Activated CD8-positive, alpha-beta memory T cell treated with anti-CD3 and anti-CD28 coated beads, Interleukin-2, amount 50 U/mL, for 24 hours (primary cell): ENCODE data around the gene SLC6A6.
A peak's percentile ranks its signal among the peaks of the same experiment; 100 is the strongest.

ENCODE experiments used
- DNase-seq: peaks from one replicate; pipeline ENCODE4 v3.0.0-alpha.2; 2020; ENCODE audit errors: extremely low read depth

SLC6A6 gene

DNA sequence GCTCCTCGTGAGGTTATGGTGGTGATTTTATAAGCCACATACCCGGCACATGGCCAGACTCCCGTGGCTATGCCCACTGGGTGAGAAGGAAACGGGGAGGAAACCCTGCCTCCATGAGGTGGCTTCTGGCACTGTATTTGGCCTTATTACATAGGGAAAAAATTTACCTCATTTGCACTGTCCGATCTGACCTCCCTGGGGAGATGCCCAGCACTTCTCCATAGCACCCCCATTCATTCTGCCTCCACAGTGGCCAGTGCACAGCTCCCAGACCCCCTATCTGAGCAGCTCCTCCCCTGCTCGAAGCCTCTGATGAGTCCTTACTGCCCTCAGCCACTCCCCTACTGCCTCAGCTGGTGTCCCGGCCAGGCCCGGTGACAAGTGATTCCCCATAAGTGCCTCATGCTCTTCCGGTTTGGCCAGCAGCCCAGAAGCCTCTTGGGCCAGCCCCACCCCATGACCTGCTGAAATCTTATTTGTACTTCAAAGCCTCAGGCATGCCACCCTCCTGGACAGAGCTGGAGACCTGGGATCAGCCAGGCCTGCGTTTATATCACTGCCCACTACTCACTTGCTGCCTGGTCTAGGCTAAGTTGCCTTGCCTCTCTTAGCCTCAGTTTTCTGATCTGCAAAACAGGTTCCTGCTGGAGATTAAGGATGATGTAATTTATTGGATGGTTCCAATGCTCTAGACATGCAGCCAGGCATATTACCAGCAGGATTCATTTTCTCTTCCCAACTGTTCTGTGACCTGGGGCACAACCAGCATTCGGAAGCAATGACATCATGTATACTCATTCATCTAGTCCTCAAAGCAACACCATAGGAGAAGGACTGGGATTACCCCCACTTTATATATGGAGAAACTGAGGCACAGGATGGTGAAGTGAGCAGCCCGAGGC, 30.6 kb upstream of the SLC6A6 start:
- DNase-seq = no peak

DNA sequence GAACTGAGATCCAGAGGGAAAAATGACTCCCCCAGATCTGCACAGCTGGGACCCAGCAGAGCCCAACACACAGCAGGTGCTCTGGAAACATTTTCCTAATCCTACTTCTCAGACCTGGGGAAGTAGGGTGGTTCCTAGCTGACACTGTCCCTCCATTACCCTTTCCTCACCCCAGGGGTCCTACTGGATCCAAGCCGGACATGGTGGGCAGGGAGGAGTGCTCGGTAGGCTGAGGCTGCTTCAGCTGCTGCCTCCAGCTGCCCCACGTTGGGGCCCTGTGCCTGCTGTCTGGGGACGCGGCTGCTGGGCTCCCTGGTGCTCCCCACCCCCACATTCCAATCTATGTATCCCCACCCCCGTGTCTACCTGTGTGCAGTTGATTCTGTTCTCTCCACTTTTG, 29.8 kb upstream of the SLC6A6 start:
- no peak for DNase-seq

DNA sequence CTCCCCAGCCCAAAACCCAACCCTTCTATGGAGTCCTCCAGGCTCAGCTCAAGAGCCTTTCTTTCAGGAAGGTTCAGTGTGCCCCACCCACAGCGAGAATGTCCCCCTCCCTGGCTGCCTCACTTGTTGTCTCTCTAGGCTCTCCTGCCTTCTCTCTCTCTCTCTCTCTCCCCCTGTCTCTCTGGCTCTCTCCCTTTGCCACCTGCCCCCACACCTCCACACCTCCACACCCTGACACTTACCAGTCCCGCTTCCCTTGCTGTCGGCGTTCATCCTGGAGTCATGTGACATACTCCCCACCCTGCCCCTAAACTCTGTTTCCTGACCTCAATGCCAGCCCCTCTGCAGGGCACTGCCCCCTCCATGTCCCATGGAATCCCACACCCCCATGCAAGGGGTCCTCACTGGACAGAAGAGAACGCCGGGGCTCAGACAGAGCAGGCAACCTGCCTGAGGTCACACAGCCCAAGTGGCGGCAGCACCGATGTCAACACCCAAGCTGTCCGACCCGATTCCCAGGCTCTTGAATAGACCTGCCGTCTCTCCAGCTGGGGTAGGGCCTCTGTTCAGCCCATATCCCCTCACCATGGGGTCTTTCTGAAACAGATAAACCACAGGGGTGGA, 28.5 kb upstream of the SLC6A6 start:
- DNase-seq = no peak

DNA sequence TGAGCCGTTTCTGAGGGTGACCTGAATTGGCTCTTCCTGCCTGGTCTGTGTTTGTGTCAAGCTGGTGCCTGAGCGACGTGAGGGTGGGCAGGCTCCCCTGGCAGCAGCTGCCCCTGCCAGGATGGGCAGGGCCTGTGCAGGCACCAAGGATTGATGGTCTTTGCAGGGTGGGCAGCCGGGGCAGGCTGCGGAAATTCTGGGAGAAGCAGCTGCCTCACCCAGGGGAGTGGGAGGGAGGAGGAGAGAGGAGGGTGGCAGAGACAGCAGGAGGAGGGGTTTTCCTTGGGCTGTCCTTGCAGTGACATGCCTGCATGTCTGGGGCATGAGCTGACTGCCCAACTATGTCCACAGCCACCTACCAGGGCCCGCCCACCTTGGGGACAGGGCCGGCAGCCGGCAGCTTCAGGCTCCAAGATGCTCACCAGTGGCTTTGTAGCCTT, 27.9 kb upstream of the SLC6A6 start:
- no peak for DNase-seq

DNA sequence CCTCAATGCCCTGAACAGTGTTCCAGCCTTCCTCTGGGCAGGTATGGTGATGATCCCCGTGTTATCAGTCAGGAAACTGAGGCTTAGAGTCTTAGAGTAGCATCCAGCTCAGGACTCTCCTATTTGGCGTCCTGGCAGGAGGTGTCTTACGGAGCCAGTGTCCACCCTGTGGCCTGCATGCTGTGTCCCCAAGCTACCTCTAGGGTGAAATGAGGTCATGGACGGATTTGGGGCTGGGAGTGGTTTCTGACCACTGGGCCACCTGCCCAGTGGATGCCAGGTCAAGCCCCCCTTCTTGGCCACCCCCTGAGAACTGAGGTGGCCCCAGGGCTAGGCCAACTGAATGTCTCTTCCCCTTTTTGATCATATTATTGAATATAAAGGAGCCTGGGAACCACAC, 27.2 kb upstream of the SLC6A6 start:
- DNase-seq = no peak

DNA sequence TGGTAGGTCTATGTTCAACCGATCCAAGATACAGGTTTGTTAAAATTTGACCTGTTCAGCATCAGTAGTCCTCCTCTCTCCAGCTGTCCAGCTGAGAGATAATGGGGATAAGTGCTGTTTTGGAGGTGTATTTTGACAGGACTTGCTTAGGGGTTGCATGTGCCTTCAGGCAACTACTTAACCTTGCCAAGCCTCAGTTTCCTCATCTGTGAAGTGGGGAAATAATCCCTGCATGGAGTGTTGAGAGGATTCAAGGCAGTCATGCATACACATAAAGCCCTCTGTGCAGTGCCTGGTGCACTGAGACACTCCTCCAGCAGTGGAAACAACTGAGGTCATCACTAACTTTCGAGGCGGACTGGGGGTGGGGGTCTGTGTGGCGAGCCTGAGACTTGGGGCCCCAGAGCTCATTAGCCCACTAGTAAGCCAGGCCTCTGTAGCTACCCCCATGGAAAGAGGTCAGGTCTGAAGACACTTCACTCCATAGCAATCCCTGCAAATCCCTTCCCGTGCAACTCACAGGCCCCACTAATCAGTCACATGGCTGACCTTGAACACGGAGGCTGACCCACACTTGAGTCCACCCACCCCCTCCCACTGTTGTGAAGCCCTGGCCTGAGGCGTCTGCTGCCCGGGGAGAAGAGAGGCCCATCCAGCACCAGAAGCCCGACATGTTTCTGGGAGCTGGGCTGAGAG, 25.9 kb upstream of the SLC6A6 start:
- DNase-seq = no peak

DNA sequence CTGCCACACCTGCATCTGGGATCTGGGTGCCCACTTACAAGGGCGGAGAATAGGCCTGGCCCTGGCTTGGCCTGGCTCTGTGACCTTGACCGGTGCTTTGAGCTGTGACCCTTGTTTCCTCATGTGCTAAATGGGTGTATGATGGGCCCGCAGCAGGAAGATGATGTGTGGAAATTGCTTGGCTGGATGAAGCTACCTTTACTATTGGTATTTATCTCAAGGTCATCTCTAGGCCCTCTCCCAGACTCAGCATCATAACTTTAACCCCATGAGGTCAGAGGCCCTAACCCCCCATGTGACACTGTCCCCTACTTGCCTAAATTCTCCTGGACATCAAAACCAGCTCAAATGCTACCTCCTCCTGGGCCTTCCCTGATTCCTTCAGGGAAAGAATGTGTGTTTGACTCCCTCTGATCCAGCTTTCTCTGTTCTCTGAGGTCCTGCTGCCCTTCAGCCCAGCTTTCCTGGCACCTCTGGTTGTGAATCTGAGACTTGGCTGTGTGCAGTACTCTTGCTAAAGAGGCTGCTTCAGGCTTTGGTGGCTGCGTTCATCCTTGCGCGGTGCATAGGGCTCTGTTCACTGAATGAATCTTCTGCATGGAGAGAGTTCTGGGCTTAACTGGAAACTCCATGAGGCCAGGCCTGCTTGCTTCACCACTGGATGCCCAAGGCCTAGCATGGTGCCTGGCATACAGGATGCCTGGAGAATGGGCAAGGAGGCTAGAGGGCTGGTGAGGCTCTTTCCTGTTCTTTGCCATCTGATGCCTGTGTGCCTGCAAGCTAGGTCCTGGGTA, 25.2 kb upstream of the SLC6A6 start:
- no peak for DNase-seq

DNA sequence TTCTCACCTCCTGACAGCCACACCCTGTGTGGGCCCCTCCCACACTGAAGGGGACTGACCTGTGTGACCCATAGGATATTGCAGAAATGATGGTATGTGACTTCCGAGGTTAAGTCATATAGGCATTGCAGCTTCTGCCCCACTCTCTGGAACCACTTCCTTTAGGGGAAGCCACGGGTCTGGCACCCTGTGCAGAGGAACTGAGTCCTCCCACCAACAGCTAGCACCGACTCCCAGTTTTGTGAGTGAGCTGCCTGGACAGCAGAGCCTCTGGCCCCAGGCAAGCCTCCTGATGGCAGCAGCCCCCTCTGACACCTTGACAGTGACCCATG, 24.6 kb upstream of the SLC6A6 start:
- DNase-seq = peak; percentile 6

DNA sequence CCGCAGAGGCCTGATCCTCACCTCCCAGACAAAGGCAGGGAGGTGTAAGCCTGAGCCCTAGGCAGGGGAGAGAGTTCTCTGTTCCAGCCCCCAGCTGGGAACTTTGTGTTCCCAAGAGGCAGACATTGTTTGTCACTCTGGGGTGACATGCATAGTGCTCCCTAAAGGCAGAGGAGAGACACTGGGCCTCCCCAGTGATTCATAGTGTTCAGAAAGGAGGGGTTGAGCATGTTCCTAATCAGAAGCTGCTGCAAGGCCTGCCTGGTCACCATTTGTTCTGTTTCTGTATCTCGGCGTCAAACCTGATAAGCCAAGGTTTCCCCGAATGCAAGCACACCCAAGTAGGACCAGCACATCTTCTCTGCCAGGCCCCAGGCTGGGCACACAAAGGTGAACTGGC, 24.0 kb upstream of the SLC6A6 start:
- DNase-seq = no peak

DNA sequence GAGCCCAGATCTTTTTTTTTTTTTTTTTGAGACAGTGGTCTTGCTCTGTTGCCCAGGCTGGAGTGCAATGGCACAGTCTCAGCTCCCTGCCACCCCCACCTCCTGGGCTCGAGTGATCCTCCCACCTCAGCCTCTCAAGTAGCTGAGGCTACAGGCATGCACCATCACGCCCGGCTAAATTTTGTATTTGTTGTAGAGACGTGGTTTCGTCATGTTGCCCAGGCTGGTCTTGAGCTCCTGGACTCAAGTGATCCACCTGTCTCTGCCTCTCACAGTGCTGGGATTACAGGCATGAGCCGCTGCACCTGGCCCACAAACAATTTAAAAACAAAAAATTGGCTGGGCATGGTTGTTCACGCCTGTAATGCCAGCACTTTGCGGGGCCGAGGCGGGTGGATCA, 22.6 kb upstream of the SLC6A6 start:
- DNase-seq = no peak

DNA sequence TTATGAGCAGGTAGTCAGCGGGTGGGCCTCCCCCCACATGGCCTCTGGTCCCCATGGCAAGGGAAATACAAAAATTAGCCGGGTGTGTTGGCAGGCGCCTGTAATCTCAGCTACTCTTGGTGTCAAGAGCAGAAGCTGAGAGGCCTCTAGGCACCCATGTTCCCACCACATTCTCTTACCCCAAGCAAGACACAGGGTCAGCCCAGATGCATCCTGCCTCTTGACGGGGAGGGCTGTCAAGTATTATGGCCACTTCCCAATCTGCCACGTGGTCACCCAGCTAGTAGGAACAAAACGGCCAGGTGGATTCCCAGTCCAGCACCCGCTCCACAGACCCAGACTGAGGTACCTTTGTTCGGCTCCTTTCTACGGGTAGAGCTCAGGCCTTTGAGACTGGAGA, 16.2 kb upstream of the SLC6A6 start:
- no peak for DNase-seq

DNA sequence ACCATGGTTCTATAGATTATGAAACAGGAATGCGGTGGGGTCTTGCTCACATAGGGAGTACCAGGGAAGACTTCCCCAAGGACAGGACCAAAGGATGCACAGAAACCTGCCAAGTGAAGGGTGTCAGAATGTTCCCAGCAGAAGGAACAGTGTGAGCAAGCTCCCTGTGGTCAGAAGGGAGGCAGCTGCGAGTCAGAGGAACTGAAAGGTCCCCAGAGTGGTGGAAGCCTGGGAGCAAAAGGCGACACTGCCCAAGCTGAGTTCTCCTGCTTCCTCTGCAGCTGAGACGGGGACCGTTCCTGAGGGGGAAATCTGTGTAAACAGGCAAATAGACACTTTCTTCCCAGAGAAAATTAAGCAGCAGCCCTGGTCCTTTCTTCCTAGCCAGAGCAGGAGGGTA, 14.2 kb upstream of the SLC6A6 start:
- DNase-seq = no peak

DNA sequence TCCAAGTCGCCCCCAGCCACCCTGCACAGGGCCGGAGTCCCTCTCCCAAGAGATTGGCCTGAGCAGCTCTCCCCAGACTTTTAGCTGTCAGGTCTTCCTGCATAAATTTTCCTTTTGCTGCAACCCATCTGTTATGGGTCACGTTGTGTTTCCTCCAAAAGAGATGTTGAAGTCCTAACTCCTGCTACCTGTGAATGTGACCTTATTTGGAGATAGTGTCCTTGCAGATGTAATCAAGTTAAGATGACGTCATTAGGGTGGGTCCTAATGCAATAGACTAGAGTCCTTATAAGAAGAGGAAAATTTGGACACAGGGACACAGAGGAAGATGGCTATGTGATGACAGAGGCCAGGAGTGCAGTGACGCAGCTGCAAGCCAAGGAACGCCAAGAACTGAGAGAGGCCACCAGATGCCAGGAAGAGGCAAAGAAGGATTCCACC, 13.2 kb upstream of the SLC6A6 start:
- no peak for DNase-seq

DNA sequence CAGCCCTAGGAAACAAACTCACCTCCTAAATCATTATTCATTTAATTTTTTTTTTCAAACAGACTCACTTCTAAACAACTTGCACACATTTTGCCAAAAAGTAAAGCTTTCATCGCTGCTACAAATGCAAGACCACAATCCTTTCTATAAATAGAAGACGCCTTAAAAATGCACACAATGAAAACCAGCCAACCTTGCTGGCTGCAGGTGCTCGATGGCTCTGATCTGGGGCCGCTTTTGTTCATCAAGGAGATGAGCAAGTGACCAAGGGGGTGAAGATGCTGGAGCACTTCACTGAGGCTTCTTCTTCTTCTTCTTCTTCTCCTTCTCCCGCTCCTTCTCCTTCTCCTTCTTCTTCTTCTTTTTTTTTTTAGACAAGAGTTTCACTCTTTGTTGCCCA, 12.7 kb upstream of the SLC6A6 start:
- DNase-seq = no peak

DNA sequence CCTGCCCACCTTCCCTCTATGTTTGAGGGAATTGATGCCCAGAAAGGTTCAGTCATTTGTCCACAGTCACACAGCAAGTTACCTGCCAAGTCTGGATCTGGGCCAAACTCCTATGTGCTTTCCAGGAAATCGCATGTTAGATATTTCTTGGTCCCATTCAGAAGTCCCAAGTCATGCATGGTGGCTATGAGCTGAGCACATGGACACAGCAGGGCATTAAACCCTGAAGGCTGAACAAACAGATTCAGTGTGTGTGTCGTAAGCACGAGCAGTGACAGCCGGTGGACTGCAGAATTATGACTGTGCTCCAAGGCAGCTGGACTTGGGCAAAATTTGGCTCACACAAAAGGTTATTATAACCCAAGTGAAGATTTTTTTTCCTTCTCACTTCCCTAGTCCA, 11.4 kb upstream of the SLC6A6 start:
- DNase-seq = no peak

DNA sequence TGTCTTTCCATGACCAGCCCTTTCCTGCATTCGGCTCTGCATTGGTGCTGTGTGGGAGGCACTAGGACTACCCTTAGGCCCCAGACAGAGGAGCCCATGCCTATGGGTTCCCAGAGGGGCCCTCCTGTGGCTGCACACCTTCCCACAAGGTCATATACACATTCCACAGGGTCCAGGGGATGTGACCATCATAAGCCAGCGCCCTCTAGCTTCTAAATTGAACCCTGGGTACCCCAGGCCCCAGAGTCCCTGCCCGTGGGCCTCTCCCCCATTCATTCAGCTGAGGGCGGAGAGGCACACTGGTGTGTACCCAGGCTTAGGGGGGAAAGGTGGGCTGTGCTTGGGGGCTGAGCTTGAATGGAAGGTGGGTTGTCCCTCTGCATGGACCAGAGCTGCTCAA, 10.2 kb upstream of the SLC6A6 start:
- DNase-seq = no peak

DNA sequence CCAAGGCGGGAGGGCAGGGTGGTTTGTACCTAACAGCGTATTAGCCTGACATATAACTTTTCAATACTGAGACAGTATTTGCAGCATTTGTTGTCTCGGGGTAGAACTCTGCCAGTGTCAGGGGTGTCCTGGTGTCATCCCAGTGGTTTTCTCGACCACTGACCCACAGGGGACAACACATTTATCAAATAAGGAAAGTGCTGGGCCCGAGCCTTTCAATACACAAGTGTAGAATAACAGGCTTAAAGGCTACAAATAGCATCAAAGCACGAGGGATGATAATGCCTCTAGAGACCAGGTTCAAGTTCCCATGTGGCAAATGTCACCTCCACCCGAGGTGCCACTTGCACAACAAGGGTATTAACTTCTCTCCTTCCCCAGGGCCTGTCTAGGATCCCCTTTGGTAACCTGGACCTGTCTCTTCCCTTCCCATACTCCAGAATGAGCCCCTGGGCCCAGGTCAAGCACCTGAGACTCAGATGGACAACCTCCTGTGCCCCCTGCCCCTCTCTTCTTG, 9.5 kb upstream of the SLC6A6 start:
- DNase-seq = no peak

DNA sequence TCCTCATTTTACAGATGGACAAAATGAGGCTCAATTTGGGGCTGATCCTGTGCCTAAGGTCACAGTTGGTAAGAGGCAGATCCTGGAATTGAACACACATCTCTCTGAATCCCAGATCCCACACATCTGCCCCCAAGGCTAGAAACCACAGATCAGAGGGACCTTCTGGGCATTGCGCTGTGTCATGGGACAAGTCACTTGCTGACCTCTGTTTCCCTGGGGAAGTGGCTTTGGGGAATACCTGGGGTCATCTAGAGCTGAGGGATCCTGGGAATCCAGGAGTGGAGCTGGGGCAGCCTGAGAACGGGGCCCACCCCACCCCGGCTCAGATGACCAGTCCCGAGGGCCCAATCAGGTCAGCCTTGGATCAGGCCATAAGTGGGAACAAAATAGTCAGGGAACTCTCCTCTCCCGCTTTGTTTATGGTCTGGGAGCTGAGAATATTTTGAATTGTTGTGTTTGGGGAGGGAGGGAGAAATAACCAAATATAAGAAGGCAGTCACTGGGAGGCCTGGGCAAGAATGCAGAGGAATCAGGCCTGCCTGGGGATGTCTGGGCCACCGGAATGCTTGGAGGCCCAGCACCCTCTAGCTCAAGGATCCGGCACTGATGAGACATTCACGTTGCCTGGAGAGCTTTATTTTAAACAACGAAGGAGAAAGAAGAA, 8.8 kb upstream of the SLC6A6 start:
- no peak for DNase-seq

DNA sequence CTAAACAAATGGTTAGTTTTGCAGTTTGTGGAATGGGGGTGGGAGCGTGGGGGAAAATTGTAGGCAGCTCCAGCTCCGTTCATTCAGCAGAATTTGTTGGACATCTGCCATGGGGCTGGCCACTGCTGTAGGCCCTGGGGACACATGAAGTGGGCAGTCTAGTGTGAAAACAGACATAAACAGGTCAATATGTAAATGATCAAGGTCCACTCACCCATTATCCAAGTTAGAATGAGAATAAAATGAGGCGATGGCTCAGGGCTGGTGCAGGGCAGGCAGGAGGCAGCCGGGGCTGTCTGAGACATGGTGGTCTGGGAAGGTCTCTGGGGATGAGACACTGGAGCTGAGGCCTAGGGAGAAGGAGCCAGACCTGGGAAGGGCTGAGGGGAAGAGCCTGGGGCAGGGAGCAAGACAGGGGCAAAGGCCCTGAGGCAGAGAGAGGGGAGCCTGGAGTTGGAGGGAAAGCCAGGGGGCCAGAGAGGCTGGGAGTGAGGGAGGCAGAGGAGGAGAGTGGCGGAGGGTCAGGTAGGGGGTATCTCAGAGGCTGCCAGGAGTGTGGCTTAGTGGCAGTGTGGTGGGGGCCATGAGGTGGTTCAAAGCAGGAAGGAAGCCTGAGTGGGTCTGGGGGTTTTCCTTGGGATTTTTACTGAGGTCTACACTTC, 6.2 kb upstream of the SLC6A6 start:
- no peak for DNase-seq

DNA sequence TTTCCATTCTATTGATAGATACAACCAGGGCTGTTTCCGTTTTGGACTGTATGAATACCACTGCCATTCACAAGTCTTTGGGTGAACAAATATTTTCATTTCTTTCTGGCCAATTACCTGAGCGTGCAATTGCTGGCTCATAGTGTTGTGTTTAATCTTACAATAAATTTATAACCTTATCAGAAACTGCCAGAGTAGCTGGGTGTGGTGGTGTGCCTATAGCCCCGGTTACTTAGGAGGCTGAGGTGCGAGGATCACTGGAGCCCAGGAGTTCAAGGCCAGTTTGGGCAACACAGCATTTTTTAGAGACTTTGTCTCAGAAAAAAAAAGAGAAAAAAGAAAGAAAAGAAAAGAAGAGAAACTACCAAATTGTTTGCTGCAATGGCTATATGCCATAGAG, 5.4 kb upstream of the SLC6A6 start:
- DNase-seq = no peak

DNA sequence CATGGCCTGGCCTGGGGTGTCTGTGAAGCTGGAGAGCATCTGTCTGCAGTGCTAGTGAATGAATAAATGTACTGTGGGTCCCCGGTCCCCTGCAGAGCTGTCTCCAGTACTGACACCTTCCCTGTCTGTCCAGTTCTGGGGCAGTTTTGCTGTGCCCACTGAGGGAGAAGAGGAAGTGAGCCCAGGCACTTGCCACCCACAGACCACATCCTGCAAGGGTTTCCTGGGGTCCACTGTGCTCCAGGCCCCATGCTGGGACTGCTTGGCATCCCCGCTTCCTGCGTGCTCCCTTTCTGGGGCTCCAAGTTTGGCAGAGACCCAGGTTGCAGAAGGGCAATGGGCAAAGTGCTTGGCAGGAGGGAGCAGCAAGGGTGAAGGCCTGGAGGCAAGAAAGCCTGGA, 4.9 kb upstream of the SLC6A6 start:
- DNase-seq = no peak
